GM12878 (cell line): ENCODE measurements around the gene RALGDS. TPM values are rescaled to one million over a fixed set of nuclear protein-coding genes. Genes with fewer than 3 reads are reported as not detected.

ENCODE experiments used
- ATAC-seq: fragments of 200-7000 bp; cut with Tn5 transposase; 3 replicates; pipeline ENCODE4 v1.9.1; 2020; ENCODE audit warnings: mild to moderate bottlenecking, moderate library complexity
- BruUV-seq: library from RNA; stranded (reverse); fragments of 400-500 nt; replicated peaks from 2 replicates; lab custom pipeline; 2021; lab: Mats Ljungman, UMichigan
- CTCF ChIA-PET: fragments of 300-600 bp; sonication (Branson Sonifier 250); formaldehyde crosslinking; extraction: SDS; loops from one replicate; lab custom pipeline; 2021; ENCODE audit warnings: inconsistent platforms; lab: Yijun Ruan, JAX
- POLR2A ChIA-PET: fragments of 350-600 bp; formaldehyde crosslinking; extraction: SDS; loops from one replicate; lab custom pipeline; 2021; ENCODE audit warnings: inconsistent platforms; lab: Charles Lee
- RAD21 ChIA-PET: fragments of 300-600 bp; sonication (Branson Sonifier 250); formaldehyde crosslinking; loops from one replicate; lab custom pipeline; 2023; ENCODE audit warnings: antibody characterized with exemption; ENCODE audit not compliant: unreplicated experiment; lab: Charles Lee
- SMC1A ChIA-PET: fragments of 300-600 bp; sonication (Branson Sonifier 250); formaldehyde crosslinking; loops from one replicate; lab custom pipeline; 2023; ENCODE audit not compliant: unreplicated experiment, uncharacterized antibody; lab: Charles Lee
- DNase-seq: peaks from one replicate; pipeline ENCODE4 v3.0.0-alpha.2; 2011; ENCODE audit warnings: low read depth, low spot score
- FAIRE-seq: peaks from 3 replicates; lab custom pipeline; 2011; peaks lifted over from hg19 to GRCh38; lab: Jason Lieb, UNC
- H2AFZ ChIP-seq: 2 replicates; pipeline ENCODE4 v1.6.0; 2011; ENCODE audit warnings: low read depth, low read length, control low read depth; ENCODE audit not compliant: control insufficient read depth
- H3K27ac ChIP-seq: 2 replicates; pipeline ENCODE4 v1.5.1; 2011; ENCODE audit warnings: control low read depth; ENCODE audit not compliant: control insufficient read depth, insufficient read depth
- H3K27me3 ChIP-seq, 2 experiments: replicated peaks in 1 of 2; 2 replicates each; pipeline versions ENCODE4 v1.6.0 to v1.6.1; 2011; ENCODE audit warnings: low read length in 1 of 2; ENCODE audit not compliant: control insufficient read depth in 2 of 2, insufficient read depth in 2 of 2
- H3K36me3 ChIP-seq, 2 experiments: 2 replicates each; pipeline ENCODE4 v1.5.1; 2011; ENCODE audit warnings: low read length in 1 of 2; ENCODE audit not compliant: control insufficient read depth in 2 of 2, insufficient read depth in 2 of 2
- H3K4me1 ChIP-seq: 2 replicates; pipeline ENCODE4 v1.6.1; 2011; ENCODE audit warnings: mild to moderate bottlenecking, low read length, moderate library complexity, mixed read lengths; ENCODE audit not compliant: control insufficient read depth, insufficient read depth
- H3K4me2 ChIP-seq: 2 replicates; pipeline ENCODE4 v1.6.0; 2011; ENCODE audit warnings: control low read depth; ENCODE audit not compliant: control insufficient read depth, insufficient read depth
- H3K4me3 ChIP-seq: fragments of 200-600 bp; sonication (generic); 2 replicates; pipeline ENCODE4 v1.5.1; 2016
- H3K79me2 ChIP-seq: 2 replicates; pipeline ENCODE4 v1.6.0; 2011; ENCODE audit warnings: low read length; ENCODE audit not compliant: control insufficient read depth, insufficient read depth
- H3K9ac ChIP-seq: 2 replicates; pipeline ENCODE4 v1.8.0; 2011; ENCODE audit warnings: low read length, control low read depth, mixed read lengths; ENCODE audit not compliant: control insufficient read depth, insufficient read depth
- H3K9me3 ChIP-seq: replicated peaks from 3 replicates; pipeline ENCODE4 v1.5.1; 2011; ENCODE audit warnings: mild to moderate bottlenecking, low read length; ENCODE audit not compliant: control insufficient read depth, insufficient read depth
- H4K20me1 ChIP-seq: 2 replicates; pipeline ENCODE4 v1.6.0; 2011; ENCODE audit not compliant: control insufficient read depth, insufficient read depth
- ATF2 ChIP-seq: IDR thresholded peaks from 2 replicates; pipeline ENCODE4 v1.6.1; 2012; ENCODE audit warnings: low read length, inconsistent platforms
- ATF7 ChIP-seq: fragments of 450-650 bp; IDR thresholded peaks from 2 replicates; pipeline ENCODE4 v1.6.1; 2016; ENCODE audit warnings: low read depth, mild to moderate bottlenecking
- BRCA1 ChIP-seq: IDR thresholded peaks from 2 replicates; pipeline ENCODE4 v1.6.1; 2011; ENCODE audit warnings: low read depth, low read length, improper control_type of control experiment
- CBX3 ChIP-seq: fragments of 200-600 bp; sonication (generic); IDR thresholded peaks from 2 replicates; pipeline ENCODE4 v1.6.1; 2016; ENCODE audit warnings: low read depth, borderline replicate concordance
- CTCF ChIP-seq, 3 experiments: IDR thresholded peaks in 2 of 3; conservative IDR thresholded peaks in 1 of 3; 2 replicates each; pipeline ENCODE4 v1.5.1; 2011; ENCODE audit warnings: low read depth in 3 of 3, low read length in 3 of 3, mild to moderate bottlenecking in 3 of 3, control low read depth in 2 of 3, moderate library complexity in 2 of 3, inconsistent platforms in 1 of 3, mixed read lengths in 1 of 3; ENCODE audit not compliant: control insufficient read depth in 2 of 3, insufficient read depth in 1 of 3; ENCODE audit errors: extremely low read depth in 1 of 3
- HDGF ChIP-seq: fragments of 450-650 bp; IDR thresholded peaks from 2 replicates; pipeline ENCODE4 v1.6.1; 2016; ENCODE audit warnings: antibody characterized with exemption
- RB1 ChIP-seq: fragments of 450-650 bp; formaldehyde crosslinking; IDR thresholded peaks from 2 replicates; pipeline ENCODE4 v1.6.1; 2017; ENCODE audit warnings: mild to moderate bottlenecking, borderline replicate concordance
- RCOR1 ChIP-seq: conservative IDR thresholded peaks from 2 replicates; pipeline ENCODE4 v1.6.1; 2012; ENCODE audit warnings: low read depth, low read length, improper control_type of control experiment
- RELB ChIP-seq: fragments of 450-650 bp; IDR thresholded peaks from 2 replicates; pipeline ENCODE4 v1.6.1; 2017; ENCODE audit warnings: low read depth, mild to moderate bottlenecking, moderate library complexity
- STAT3 ChIP-seq: IDR thresholded peaks from 2 replicates; pipeline ENCODE4 v1.6.1; 2011; ENCODE audit warnings: low read depth, low read length, improper control_type of control experiment
- ZBTB4 ChIP-seq: fragments of 450-650 bp; formaldehyde crosslinking; IDR thresholded peaks from 2 replicates; pipeline ENCODE4 v1.4.0; 2022; ENCODE audit warnings: mild to moderate bottlenecking, moderate library complexity
- WGBS: methylation state at CpG from one replicate; pipeline ENCODE4 v1.1.6; 2016; ENCODE audit warnings: low lambda C conversion rate; ENCODE audit not compliant: insufficient replicate concordance, insufficient coverage; ENCODE audit errors: missing lambda C conversion rate; 5-methylcytosine and 5-hydroxymethylcytosine counted together
- in situ Hi-C: fragments of 300-500 bp; cut with MboI; formaldehyde crosslinking; loops from 9 replicates; pipeline ENCODE4 v1.14.3; 2018; ENCODE audit warnings: mixed read lengths
- intact Hi-C: fragments of 100-400 bp; cut with micrococcal nuclease; formaldehyde crosslinking; loops from one replicate; pipeline ENCODE4 v1.14.2; 2022; ENCODE audit not compliant: unreplicated experiment
- polyA plus RNA-seq, 11 experiments: library from polyadenylated mRNA; depleted of rRNA in 4 of 11; unstranded in 6 of 11; stranded (reverse) in 5 of 11; fragments of >200 nt; fragmentation: Nextera tagmentation in 4 of 11; fragmentation: Illumina TruSeq in 1 of 11; extraction: Ambion mirVana in 4 of 11; extraction: Trizol in 1 of 11; gene quantifications; 1 replicate in 1 of 11; 2 replicates in 10 of 11; pipeline versions ENCODE4 v1.2.1 to v1.2.3, GENCODE V29; 2011 to 2016; ENCODE audit warnings: inconsistent platforms in 2 of 11, missing spikeins in 2 of 11, low read depth in 1 of 11
- total RNA-seq, 4 experiments: library from RNA; depleted of rRNA in 3 of 4; stranded (reverse); fragments of >200 nt in 3 of 4; fragmentation: Illumina TruSeq in 1 of 4; extraction: Trizol in 1 of 4; gene quantifications; 2 replicates each; pipeline versions ENCODE4 v1.2.1 to v1.2.3, GENCODE V29; 2013 to 2021
- TF ChIP-seq, protein P1 (sequence below): IDR thresholded peaks from 2 replicates; pipeline ENCODE4 v1.6.1; 2012; ENCODE audit warnings: low read depth, low read length, improper control_type of control experiment
- TF ChIP-seq, protein P2 (sequence below): fragments of 450-650 bp; IDR thresholded peaks from 2 replicates; pipeline ENCODE4 v1.6.1; 2016; ENCODE audit warnings: mild to moderate bottlenecking

The RALGDS gene
- total and polyA plus RNA-seq, 10 of the 15 experiments (the other 5 are each of a cell fraction or from before 2014, with no cell fraction given) = 1.3 to 48.6 (median 21.2) TPM

DNA sequence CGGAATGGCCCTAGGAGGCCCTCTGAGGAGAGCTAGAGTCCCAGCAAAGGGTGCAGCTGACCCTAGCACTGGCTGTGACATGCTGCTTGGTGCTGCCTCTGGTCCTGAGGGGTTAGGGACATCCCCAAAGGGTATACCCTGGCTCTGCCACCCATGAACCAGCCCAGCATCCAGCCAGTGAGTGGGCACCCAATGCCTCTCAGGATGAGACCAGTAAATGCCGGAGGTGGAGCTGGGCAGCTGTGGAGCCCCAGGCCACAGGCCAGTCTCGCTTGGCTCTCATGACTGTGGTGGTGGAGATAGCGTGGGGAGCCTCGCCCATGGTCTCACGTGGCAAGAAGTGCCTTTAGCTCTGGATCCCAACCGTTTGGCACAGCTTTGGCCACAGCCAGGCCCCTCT is 63.0 kb downstream of the RALGDS start (continued):
- TF ChIP-seq CTCF (IDR thresholded peaks at IDR 0.05 in 2 of 3, conservative IDR thresholded peaks at IDR 0.05 in 1 of 3; ENCODE audit: control insufficient read depth in 2 of 3, extremely low read depth in 1 of 3, insufficient read depth in 1 of 3, low read depth in 3 of 3, low read length in 3 of 3) (no peak), RCOR1 (no peak), BRCA1 (no peak), ZBTB4 (CRISPR knock-in tag) (no peak), ATF7 (no peak)

GRCh38 chr9:133057553-133057952 is 63.5 kb downstream of the RALGDS start:
- peaks cover 27% of the 10 kb centered on the region for H3K4me1 ChIP-seq
- no peaks in the 10 kb centered on the region for H4K20me1 ChIP-seq
- no peak for FAIRE-seq
- no TSS peak for BruUV-seq
- no peak overlapping the region for H3K4me2 ChIP-seq
- no peak overlapping the region for H3K4me3 ChIP-seq
- POLR2A ChIA-PET = no interaction called here
- in situ Hi-C loops = no loop called here
- no peak overlapping the region for H3K27ac ChIP-seq
- H3K9me3 ChIP-seq = no peaks in the 10 kb centered on the region
- RAD21 ChIA-PET = no interaction called here
- no peak overlapping the region for H3K9ac ChIP-seq
- H3K79me2 ChIP-seq = no peaks in the 10 kb centered on the region
- intact Hi-C loops = no loop called here
- SMC1A ChIA-PET = interaction anchor here (0.8 kb wide), 1 partner anchor 45 kb away, joined by 3 read pairs; no protein-coding TSS in a partner anchor
- peaks cover 10 to 23% of the 10 kb centered on the region in 2 experiments; a peak in 3 of 4 replicates for H3K36me3 ChIP-seq
- 98% methylated on average over 12 of the region's 12 CpGs for WGBS
- H2AFZ ChIP-seq = no peak overlapping the region
- no peak for DNase-seq
- CTCF ChIA-PET = no interaction called here
- no peak for ATAC-seq
- no peaks in the 10 kb centered on the region for H3K27me3 ChIP-seq
- TF ChIP-seq RCOR1 (no peak), HDGF (no peak), RELB (no peak), ATF2 (no peak), STAT3 (no peak), RB1 (no peak), CBX3 (no peak)
- TF ChIP-seq, protein P1, sequence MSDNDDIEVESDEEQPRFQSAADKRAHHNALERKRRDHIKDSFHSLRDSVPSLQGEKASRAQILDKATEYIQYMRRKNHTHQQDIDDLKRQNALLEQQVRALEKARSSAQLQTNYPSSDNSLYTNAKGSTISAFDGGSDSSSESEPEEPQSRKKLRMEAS = no peak
- TF ChIP-seq, protein P2, sequence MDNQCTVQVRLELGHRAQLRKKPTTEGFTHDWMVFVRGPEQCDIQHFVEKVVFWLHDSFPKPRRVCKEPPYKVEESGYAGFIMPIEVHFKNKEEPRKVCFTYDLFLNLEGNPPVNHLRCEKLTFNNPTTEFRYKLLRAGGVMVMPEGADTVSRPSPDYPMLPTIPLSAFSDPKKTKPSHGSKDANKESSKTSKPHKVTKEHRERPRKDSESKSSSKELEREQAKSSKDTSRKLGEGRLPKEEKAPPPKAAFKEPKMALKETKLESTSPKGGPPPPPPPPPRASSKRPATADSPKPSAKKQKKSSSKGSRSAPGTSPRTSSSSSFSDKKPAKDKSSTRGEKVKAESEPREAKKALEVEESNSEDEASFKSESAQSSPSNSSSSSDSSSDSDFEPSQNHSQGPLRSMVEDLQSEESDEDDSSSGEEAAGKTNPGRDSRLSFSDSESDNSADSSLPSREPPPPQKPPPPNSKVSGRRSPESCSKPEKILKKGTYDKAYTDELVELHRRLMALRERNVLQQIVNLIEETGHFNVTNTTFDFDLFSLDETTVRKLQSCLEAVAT = no peak
